Pancreas (tissue), 10 donors: Measurements from ENCODE around the gene MESD. TPM values are rescaled to one million over a fixed set of nuclear protein-coding genes. Genes with fewer than 3 reads are reported as not detected.

Experiments
- ATAC-seq, 4 donors: fragments of 200-7000 bp; cut with Tn5 transposase; one replicate each; pipeline versions ENCODE4 v1.8.0 to v1.9.1; 2020; ENCODE audit warnings: mild to moderate bottlenecking in 4 of 4, moderate library complexity in 4 of 4
- DNase-seq, 6 donors: peaks; one replicate each; pipeline ENCODE4 v3.0.0-alpha.2; 2020
- FAIRE-seq: peaks from 2 replicates; lab custom pipeline; 2012; peaks lifted over from hg19 to GRCh38; lab: Jason Lieb, UNC
- H3K27ac ChIP-seq, 4 donors: fragments of 200-600 bp; sonication (generic); 1 replicate in 3 of 4; 2 replicates in 1 of 4; pipeline versions ENCODE4 v1.5.0 to v1.8.0; 2020
- H3K27me3 ChIP-seq, 4 donors: fragments of 200-600 bp; one replicate each; pipeline ENCODE4 v1.8.0; 2021
- H3K36me3 ChIP-seq, 3 donors: fragments of 200-600 bp; sonication (generic) in 1 of 3; one replicate each; pipeline versions ENCODE4 v1.5.0 to v1.8.0; 2020 to 2021
- H3K4me1 ChIP-seq, 3 donors: fragments of 200-600 bp; one replicate each; pipeline ENCODE4 v1.8.0; 2021
- H3K4me3 ChIP-seq, 4 donors: fragments of 200-600 bp; sonication (generic) in 2 of 4; one replicate each; pipeline versions ENCODE4 v1.5.0 to v1.8.0; 2020 to 2021
- H3K9me3 ChIP-seq, 4 donors: fragments of 200-600 bp; one replicate each; pipeline ENCODE4 v1.8.0; 2021
- CTCF ChIP-seq, 4 donors: fragments of 200-600 bp; sonication (generic) in 3 of 4; IDR thresholded peaks; one replicate each; pipeline versions ENCODE4 v1.5.0 to v1.8.0; 2021; ENCODE audit warnings: antibody characterized with exemption in 4 of 4
- WGBS, 2 donors: extraction: QIAGEN DNeasy Blood & Tissue Kit; methylation state at CpG; one replicate each; pipeline ENCODE4 v1.1.7; 2013; 5-methylcytosine and 5-hydroxymethylcytosine counted together
- intact Hi-C, 3 donors: fragments of 100-400 bp; cut with DNase I; formaldehyde crosslinking; loops; one replicate each; pipeline versions ENCODE4 v1.11.1 to v1.14.2; 2022
- polyA plus RNA-seq, 2 donors: library from polyadenylated mRNA; stranded (reverse); fragments of 200-250 nt; gene quantifications; one replicate each; pipeline ENCODE4 v1.2.3, GENCODE V29; 2013
- total RNA-seq, 6 donors: library from RNA; stranded (reverse); fragmentation: NEBNext Ultra II Directional in 4 of 6; extraction: Animal tissue kit (Norgen Biotek cat#: 25700) in 4 of 6; gene quantifications; one replicate each; pipeline versions ENCODE4 v1.2.1 to v1.2.4, GENCODE V29; 2021 to 2023
- donor health status: healthy with polysubstance abuse.
- donor health status: DM: no; HTN: no; CAD: no; lungs with moderate emphysema.
- donor health status: DM: no; HTN: no; CAD: no.
- donor health status: control.
- donor health status: control.
- donor health status: Bipolar disorder and iron deficiency.
- donor health status: DM: yes; HTN: yes; CAD: no.
- donor health status: DM: no; HTN: no; CAD: no.
- donor health status: DM: no; HTN: no; CAD: no.
- donor health status: DM: yes; HTN: yes; CAD: no.

The MESD gene
- total and polyA plus RNA-seq, 8 donors, result 10.5 to 18.5 (median 13.1) TPM

GRCh38 chr15:81032818-81033217 is 43.2 kb upstream of the MESD start:
- no peaks in the 10 kb centered on the region for H3K36me3 ChIP-seq
- DNase-seq, result peak in 3 of 6 donors; percentile 34 to 56 (median 43)
- TF ChIP-seq CTCF (IDR thresholded peaks at IDR 0.05), result no peak
- no peak overlapping the region for H3K4me3 ChIP-seq
- WGBS, 2 donors, result 3 to 5% methylated on average over 1 of the region's 1 CpG
- peak overlapping the region in 2 of 4 donors; percentile 20 to 51 for H3K27ac ChIP-seq
- H3K27me3 ChIP-seq, result no peaks in the 10 kb centered on the region
- ATAC-seq, result peak; percentile 86 to 95 (median 88)
- peaks cover 11 to 40% (median 21%) of the 10 kb centered on the region in 3 donors for H3K4me1 ChIP-seq
- intact Hi-C loops, result no loop called here
- no peak for FAIRE-seq
- H3K9me3 ChIP-seq, result no peaks in the 10 kb centered on the region

- DNase-seq, result no peak
- no peaks in the 10 kb centered on the region for H3K9me3 ChIP-seq
- intact Hi-C loops, result no loop called here
- no peaks in the 10 kb centered on the region for H3K27me3 ChIP-seq
- FAIRE-seq, result no peak
- no peak overlapping the region for H3K27ac ChIP-seq
- 38 to 43% methylated on average over 4 of the region's 4 CpGs for WGBS, 2 donors
- no peak overlapping the region for H3K4me3 ChIP-seq
- H3K36me3 ChIP-seq, result no peaks in the 10 kb centered on the region
- peak; percentile 8 to 30 (median 22) for ATAC-seq
- H3K4me1 ChIP-seq, result peaks cover 9 to 40% (median 21%) of the 10 kb centered on the region in 3 donors
- no peak for TF ChIP-seq CTCF (IDR thresholded peaks at IDR 0.05)
These were observed 42.7 kb upstream of the MESD start for GRCh38 chr15:81032355-81032754.

- intact Hi-C loops, result no loop called here
- Histone ChIP-seq H3K9me3 (no peaks in the 10 kb centered on the region), H3K4me3 (no peak overlapping the region), H3K27me3 (no peaks in the 10 kb centered on the region), H3K36me3 (no peaks in the 10 kb centered on the region), H3K4me1 (peaks cover 9 to 40% (median 21%) of the 10 kb centered on the region in 3 donors), H3K27ac (no peak overlapping the region)
- no peak for TF ChIP-seq CTCF (IDR thresholded peaks at IDR 0.05)
- DNase-seq (no peak), FAIRE-seq (no peak), ATAC-seq (no peak)
- 72 to 84% methylated on average over 4 of the region's 4 CpGs for whole genome bisulfite sequencing, 2 donors
These were observed 41.6 kb upstream of the MESD start for GRCh38 chr15:81031203-81031602.

GRCh38 chr15:81030301-81030750 is 40.7 kb upstream of the MESD start:
- H3K27ac ChIP-seq, result no peak overlapping the region

More at GRCh38 chr15:81030301-81030750, 40.7 kb upstream of the MESD start:
- DNase-seq (no peak), FAIRE-seq (no peak), ATAC-seq (peak in 3 of 4 donors; percentile 31 to 41 (median 32))
- 31 to 33% methylated on average over 3 of the region's 3 CpGs for WGBS, 2 donors
- H3K36me3 ChIP-seq, result no peaks in the 10 kb centered on the region
- no peaks in the 10 kb centered on the region for H3K27me3 ChIP-seq
- intact Hi-C loops, result no loop called here
- H3K4me1 ChIP-seq, result peaks cover 9 to 40% (median 21%) of the 10 kb centered on the region in 3 donors
- H3K9me3 ChIP-seq, result no peaks in the 10 kb centered on the region
- TF ChIP-seq CTCF (IDR thresholded peaks at IDR 0.05), result no peak
- H3K4me3 ChIP-seq, result no peak overlapping the region
